GM11168 (cell line): ENCODE data around the gene ALG9.

Experiments
- in situ Hi-C: fragments of 300-500 bp; cut with MboI; formaldehyde crosslinking; loops from one replicate; pipeline ENCODE4 v1.12.0; 2022; ENCODE audit warnings: low sequenced_read_pairs; ENCODE audit not compliant: unreplicated experiment

The ALG9 gene

GRCh38 chr11:111741751-111742150, 129.6 kb downstream of the ALG9 start:
- in situ Hi-C loops, result no loop called here

GRCh38 chr11:111739299-111739698, 132.1 kb downstream of the ALG9 start:
- in situ Hi-C loops, result no loop called here

- in situ Hi-C loops, result no loop called here
These were observed 133.8 kb downstream of the ALG9 start for GRCh38 chr11:111737444-111738210.

GRCh38 chr11:111736621-111737443, 134.5 kb downstream of the ALG9 start:
- in situ Hi-C loops, result no loop called here
